C1 segment of cervical spinal cord (tissue), 14 donors: ENCODE data around the gene HADHA.
"Not testable (repeated sequence)": the region's sequence is repeated elsewhere in the genome, so short reads cannot be mapped to it uniquely, and the experiment has no call there.

Experiments used
- DNase-seq, 14 donors: peaks; one replicate each; lab custom pipeline; 2025; lab: John Stamatoyannopoulos, UW

Gene HADHA

GRCh38 chr2:26244309-26245230 is at the start of gene HADHA, which contains the start of gene HADHB:
Gene HADHA (minus strand): TSS chr2:26244632. CDS start chr2:26244596, 36 bp downstream.
Gene HADHB (plus strand): TSS chr2:26244939. CDS start chr2:26254255, 9,316 bp downstream.
- peak; percentile 83 to 99 (median 97) for DNase-seq

GRCh38 chr2:26292646-26293045 is 48.2 kb upstream of the HADHA start:
- DNase-seq: no peak

DNA sequence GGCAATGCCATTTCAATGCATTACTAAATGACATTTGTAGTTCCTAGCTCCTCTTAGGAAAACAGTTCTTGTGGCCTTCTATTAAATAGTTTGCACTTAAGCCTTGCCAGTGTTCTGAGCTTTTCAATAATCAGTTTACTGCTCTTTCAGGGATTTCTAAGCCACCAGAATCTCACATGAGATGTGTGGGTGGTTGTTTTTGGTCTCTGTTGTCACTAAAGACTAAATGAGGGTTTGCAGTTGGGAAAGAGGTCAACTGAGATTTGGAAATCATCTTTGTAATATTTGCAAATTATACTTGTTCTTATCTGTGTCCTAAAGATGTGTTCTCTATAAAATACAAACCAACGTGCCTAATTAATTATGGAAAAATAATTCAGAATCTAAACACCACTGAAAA is 45.6 kb upstream of the HADHA start:
- DNase-seq: no peak

GRCh38 chr2:26285931-26286330 is 41.5 kb upstream of the HADHA start:
- DNase-seq: no peak

DNA sequence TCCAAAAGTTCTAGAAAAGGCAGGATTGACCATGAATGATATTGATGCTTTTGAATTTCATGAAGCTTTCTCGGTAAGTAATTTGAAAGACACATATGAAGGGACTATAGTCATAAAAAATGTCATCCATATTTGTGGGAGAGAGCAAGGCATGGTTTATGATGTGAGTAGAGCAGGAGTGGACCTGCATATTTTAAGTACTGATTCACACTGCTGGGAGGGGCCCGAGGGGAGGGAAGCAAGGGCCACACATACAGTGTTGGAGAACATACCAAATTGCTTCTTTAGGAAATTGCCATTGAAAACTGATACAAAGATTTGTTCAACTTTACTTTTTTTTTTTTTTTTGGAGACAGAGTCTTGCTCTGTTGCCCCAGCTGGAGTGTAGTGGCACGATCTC is 39.7 kb upstream of the HADHA start:
- no peak for DNase-seq

GRCh38 chr2:26283606-26284005 is 39.2 kb upstream of the HADHA start:
- DNase-seq: no peak

DNA sequence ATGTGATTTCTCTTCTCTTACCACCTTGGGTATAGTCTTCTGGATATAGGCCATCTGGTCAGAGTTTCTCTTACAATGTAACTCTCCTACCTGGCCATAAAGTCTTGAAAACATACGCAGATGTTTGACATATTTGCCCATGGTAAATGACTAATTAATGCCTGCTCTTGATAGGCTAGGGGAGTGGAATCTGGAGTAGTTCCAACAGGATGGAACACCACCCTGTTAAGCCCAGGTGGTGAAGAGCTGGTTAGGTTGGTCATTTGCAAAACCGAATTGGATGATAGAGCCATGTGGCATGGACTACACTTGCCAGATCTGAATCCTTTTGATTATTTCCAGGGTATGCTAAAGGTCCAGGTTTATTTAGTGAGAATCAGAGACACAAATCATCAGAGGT is 36.8 kb upstream of the HADHA start:
- DNase-seq: no peak

GRCh38 chr2:26279886-26280285 is 35.5 kb upstream of the HADHA start:
- no peak for DNase-seq

- no peak for DNase-seq
These were observed 32.2 kb upstream of the HADHA start for GRCh38 chr2:26276484-26277227.

DNA sequence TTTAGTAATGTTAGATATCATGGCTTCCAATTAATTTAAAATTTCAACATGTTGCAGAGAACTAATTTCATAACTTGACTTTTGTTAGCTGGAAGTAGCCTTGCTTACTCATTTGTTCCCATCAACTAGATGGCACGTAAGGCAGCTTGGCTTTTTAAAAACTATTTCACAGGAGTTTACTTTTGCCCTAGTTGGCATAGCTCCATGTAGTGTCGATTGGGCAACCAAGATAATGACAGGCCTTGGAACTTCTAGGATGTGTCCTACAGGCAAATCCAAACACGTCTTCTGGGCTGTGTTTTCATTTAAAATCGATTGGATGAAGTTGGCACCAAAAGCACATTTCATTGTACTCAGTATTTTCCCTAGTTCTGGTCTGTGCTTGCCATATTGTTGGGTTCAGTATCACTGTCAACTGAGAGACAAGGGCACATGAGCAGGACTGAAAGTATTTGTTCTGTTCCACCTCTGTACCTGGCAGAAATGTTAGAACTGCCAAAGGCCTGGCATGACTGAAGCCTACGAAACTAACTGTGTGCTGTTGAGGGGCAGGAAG is 29.7 kb upstream of the HADHA start:
- peak in 4 of 14 donors; percentile 3 to 17 (median 7) for DNase-seq

DNA sequence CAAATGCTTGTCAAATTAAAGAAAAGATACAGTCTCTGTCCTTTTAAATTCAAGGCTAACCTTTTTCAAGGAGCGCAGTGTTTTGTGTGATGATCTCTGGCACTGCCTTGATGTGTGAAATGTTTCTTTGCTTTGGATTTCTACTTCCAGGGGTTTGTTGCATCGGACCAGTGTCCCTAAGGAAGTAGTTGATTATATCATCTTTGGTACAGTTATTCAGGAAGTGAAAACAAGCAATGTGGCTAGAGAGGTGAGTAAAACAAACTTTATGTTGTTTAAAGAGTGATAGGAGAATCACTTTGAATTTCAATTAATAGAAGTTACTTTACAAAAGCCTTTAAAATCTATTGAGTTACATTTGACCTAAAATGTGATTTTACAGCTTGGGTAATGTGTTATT is 29.1 kb upstream of the HADHA start:
- DNase-seq: no peak

DNA sequence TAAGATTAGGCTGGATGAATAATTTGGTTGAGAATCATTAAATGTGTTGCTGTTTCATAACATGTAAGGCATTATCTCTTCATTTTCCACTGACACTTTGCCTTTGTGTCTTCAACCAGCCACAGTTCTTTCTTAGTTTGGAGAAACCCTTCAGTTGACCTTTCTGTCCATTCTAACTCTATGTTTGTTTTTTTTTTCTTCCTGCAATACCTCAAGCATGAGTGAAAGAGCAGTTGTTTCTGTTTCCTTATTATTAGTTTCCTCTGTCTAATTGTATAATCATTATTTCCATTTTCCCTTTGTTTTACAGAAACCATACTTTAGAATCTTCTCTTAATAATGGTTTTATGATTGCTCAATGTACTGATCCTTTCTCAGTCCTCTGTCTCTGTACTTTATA is 25.9 kb upstream of the HADHA start:
- no peak for DNase-seq

GRCh38 chr2:26269571-26270158 is 25.2 kb upstream of the HADHA start:
- no peak for DNase-seq

GRCh38 chr2:26268670-26269385 is 24.4 kb upstream of the HADHA start:
- not testable (repeated sequence) for DNase-seq

GRCh38 chr2:26268213-26268612 is 23.8 kb upstream of the HADHA start:
- no peak for DNase-seq

- not testable (repeated sequence) for DNase-seq
These were observed 14.4 kb upstream of the HADHA start for GRCh38 chr2:26258836-26259235.

- DNase-seq: no peak
These were observed 11.4 kb upstream of the HADHA start for GRCh38 chr2:26255759-26256384.

- peak in 8 of 14 donors; percentile 10 to 98 (median 57) for DNase-seq
These were observed 7.5 kb upstream of the HADHA start for GRCh38 chr2:26251893-26252292.

GRCh38 chr2:26249625-26250024 is 5.2 kb upstream of the HADHA start:
- no peak for DNase-seq

DNA sequence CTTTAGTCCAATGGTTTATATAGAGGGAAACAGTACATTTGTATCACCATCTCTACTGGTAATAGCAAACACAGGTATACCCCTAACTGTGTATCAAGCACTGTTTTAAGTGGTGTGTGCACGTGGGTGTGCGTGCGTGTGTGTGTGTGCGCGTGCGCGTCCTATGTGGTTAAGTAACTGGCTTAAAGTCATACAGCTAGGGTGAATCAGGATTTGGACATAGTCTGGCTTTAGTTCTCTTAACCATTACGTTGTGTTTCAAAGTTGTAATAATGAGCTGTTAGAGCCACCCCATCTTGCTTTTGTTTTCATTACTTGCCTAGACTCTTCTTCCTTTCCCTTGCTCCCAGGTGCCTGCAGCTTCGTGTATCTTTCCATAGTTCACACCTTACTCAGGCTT is 2.4 kb upstream of the HADHA start:
- peak in 1 of 14 donors; percentile 16 for DNase-seq

- DNase-seq: no peak
These were observed 1.4 kb upstream of the HADHA start for GRCh38 chr2:26245810-26246209.
